NT2/D1 (cell line): Measurements from ENCODE around the gene HDDC3.

Experiments used
- DNase-seq: peaks from one replicate; pipeline ENCODE4 v3.0.0-alpha.2; 2011; ENCODE audit warnings: low read depth, low spot score
- H3K27me3 ChIP-seq: 2 replicates; pipeline ENCODE4 v1.6.0; 2011; ENCODE audit warnings: mild to moderate bottlenecking; ENCODE audit not compliant: insufficient read length, insufficient read depth
- H3K36me3 ChIP-seq: 2 replicates; pipeline ENCODE4 v1.6.1; 2011; ENCODE audit warnings: mild to moderate bottlenecking, low read length, mixed read lengths; ENCODE audit not compliant: insufficient read depth, insufficient read length
- H3K4me1 ChIP-seq: 2 replicates; pipeline ENCODE4 v1.5.1; 2011; ENCODE audit not compliant: insufficient read depth, insufficient read length
- H3K4me3 ChIP-seq: 2 replicates; pipeline ENCODE4 v1.5.1; 2011; ENCODE audit warnings: low read depth; ENCODE audit not compliant: insufficient read length
- H3K9ac ChIP-seq: 2 replicates; pipeline ENCODE4 v1.6.0; 2011; ENCODE audit warnings: low read depth; ENCODE audit not compliant: insufficient read length
- H3K9me3 ChIP-seq: 2 replicates; pipeline ENCODE4 v1.5.1; 2011; ENCODE audit warnings: mild to moderate bottlenecking, low read length; ENCODE audit not compliant: insufficient read depth
- SUZ12 ChIP-seq: IDR thresholded peaks from 2 replicates; pipeline ENCODE4 v1.6.1; 2011; ENCODE audit not compliant: insufficient read length, insufficient read depth; ENCODE audit errors: extremely low read depth
- YY1 ChIP-seq: IDR thresholded peaks from 2 replicates; pipeline ENCODE4 v1.6.1; 2011; ENCODE audit not compliant: insufficient read length, insufficient read depth
- ZNF274 ChIP-seq: IDR thresholded peaks from 2 replicates; pipeline ENCODE4 v1.6.1; 2011; ENCODE audit warnings: mild to moderate bottlenecking, low read depth, low read length

HDDC3 gene

GRCh38 chr15:90891346-90891949 lies 40.9 kb downstream of the HDDC3 start:
- Histone ChIP-seq H3K36me3 (peaks cover 86% of the 10 kb centered on the region), H3K4me1 (peaks cover 10% of the 10 kb centered on the region), H3K27me3 (no peaks in the 10 kb centered on the region), H3K4me3 (no peak overlapping the region), H3K9ac (no peak overlapping the region), H3K9me3 (no peaks in the 10 kb centered on the region)
- DNase-seq: no peak
- TF ChIP-seq YY1: no peak
- no peak for TF ChIP-seq SUZ12
- no peak for TF ChIP-seq ZNF274

- Histone ChIP-seq H3K27me3 (no peaks in the 10 kb centered on the region), H3K4me3 (no peak overlapping the region), H3K9me3 (no peaks in the 10 kb centered on the region), H3K9ac (no peak overlapping the region), H3K4me1 (peaks cover 11% of the 10 kb centered on the region), H3K36me3 (peaks cover 84% of the 10 kb centered on the region)
- DNase-seq: no peak
- TF ChIP-seq SUZ12 (no peak), ZNF274 (no peak), YY1 (no peak)
Measured at GRCh38 chr15:90890839-90891238, 41.5 kb downstream of the HDDC3 start.

- Histone ChIP-seq H3K9ac (no peak overlapping the region), H3K4me3 (no peak overlapping the region), H3K9me3 (no peaks in the 10 kb centered on the region), H3K36me3 (peaks cover 74% of the 10 kb centered on the region), H3K4me1 (peaks cover 20% of the 10 kb centered on the region), H3K27me3 (no peaks in the 10 kb centered on the region)
- DNase-seq: no peak
- TF ChIP-seq YY1 (no peak), ZNF274 (no peak), SUZ12 (no peak)
Measured at GRCh38 chr15:90889736-90890456, 42.5 kb downstream of the HDDC3 start.

GRCh38 chr15:90889313-90889730 lies 43.0 kb downstream of the HDDC3 start:
- DNase-seq: no peak
- peaks cover 73% of the 10 kb centered on the region for H3K36me3 ChIP-seq
- TF ChIP-seq ZNF274 (no peak), SUZ12 (no peak), YY1 (no peak)
- peaks cover 24% of the 10 kb centered on the region for H3K4me1 ChIP-seq
- H3K27me3 ChIP-seq: no peaks in the 10 kb centered on the region
- no peak overlapping the region for H3K4me3 ChIP-seq
- no peak overlapping the region for H3K9ac ChIP-seq
- no peaks in the 10 kb centered on the region for H3K9me3 ChIP-seq

DNA sequence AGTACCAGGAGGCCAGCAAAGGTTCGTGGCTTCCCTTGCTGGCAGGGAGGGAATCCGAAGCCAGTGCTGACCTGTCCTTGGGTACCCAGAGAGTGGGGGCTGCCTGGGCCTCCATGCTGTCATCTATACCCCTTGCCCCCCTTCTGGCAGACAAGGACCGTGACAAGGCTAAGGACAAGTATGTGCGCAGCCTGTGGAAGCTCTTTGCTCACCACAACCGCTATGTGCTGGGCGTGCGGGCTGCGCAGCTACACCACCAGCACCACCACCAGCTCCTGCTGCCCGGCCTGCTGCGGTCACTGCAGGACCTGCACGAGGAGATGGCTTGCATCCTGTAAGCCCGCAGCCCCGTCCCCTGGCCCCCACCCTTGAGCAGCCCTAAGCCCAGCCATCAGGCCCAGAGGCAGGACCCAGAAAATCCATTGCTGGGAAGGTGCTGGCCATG lies 45.3 kb downstream of the HDDC3 start:
- H3K27me3 ChIP-seq: no peaks in the 10 kb centered on the region
- DNase-seq: no peak
- H3K4me3 ChIP-seq: no peak overlapping the region
- H3K4me1 ChIP-seq: peaks cover 30% of the 10 kb centered on the region
- no peak overlapping the region for H3K9ac ChIP-seq
- H3K36me3 ChIP-seq: peaks cover 64% of the 10 kb centered on the region
- no peaks in the 10 kb centered on the region for H3K9me3 ChIP-seq
- TF ChIP-seq SUZ12: no peak

DNA sequence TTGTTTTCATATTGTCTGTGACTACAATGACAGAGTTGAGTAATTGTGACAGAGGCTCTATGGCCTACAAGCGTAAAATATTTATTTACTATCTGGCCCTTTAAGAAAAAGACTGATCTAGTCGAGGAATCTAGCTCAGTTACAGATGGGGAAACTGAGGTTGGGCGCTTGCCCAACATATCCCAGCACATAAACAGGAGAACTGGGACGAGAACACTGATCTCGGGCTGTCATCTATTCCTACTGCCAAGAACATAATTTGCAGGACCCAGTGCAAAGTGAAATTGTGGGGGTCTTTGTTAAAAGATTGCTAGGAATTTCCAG lies 46.1 kb downstream of the HDDC3 start:
- Histone ChIP-seq H3K4me3 (no peak overlapping the region), H3K27me3 (no peaks in the 10 kb centered on the region), H3K9ac (no peak overlapping the region), H3K9me3 (no peaks in the 10 kb centered on the region), H3K36me3 (peaks cover 63% of the 10 kb centered on the region), H3K4me1 (peaks cover 30% of the 10 kb centered on the region)
- no peak for TF ChIP-seq YY1
- no peak for TF ChIP-seq SUZ12
- TF ChIP-seq ZNF274: no peak
- DNase-seq: no peak

DNA sequence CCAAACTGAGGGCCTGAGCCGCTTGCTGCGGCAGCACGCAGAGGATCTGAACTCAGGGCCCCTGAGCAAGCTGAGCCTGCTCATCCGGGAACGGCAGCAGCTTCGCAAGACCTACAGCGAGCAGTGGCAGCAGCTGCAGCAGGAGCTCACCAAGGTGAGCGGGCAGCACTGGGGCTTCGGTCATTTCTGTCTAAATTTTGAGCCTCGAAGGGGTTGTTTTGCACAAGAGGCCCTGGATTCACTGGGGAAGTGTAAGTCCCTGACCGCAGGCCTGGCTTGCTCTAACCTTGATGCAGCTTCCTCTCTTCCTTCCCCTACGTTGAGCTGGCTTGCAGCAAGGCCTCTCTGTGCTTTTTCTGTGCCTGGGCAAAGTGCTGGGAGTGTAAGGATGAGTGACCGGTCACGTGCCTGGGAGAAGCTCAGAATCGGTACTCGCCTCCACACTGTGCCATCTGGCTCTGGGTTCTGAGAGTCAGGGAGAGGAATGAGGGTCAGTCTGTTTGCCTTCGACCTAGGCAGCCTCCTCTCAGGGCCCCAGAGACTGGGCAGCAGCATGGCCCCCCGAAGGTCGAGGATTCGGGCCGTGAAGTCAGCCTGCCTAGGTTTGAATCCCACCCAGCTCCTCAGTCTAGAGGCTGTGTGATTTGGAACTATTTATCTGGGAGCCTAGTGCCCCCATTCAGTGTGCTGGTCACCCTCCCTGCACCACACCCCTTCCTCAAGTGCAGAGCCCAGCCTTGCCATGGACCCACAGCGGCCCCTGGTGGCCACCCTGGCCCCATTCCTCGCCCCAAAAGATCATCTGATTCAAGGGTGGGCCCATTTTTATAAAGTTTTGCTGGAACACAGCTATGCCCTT lies 46.7 kb downstream of the HDDC3 start:
- TF ChIP-seq ZNF274 (no peak), SUZ12 (no peak), YY1 (no peak)
- peaks cover 30% of the 10 kb centered on the region for H3K4me1 ChIP-seq
- H3K9me3 ChIP-seq: no peaks in the 10 kb centered on the region
- H3K9ac ChIP-seq: peak overlapping the region; percentile 87
- peaks cover 63% of the 10 kb centered on the region for H3K36me3 ChIP-seq
- no peak overlapping the region for H3K4me3 ChIP-seq
- DNase-seq: no peak
- no peaks in the 10 kb centered on the region for H3K27me3 ChIP-seq
